ENCODE results near the gene SYNDIG1L. TPM values are rescaled to one million over a fixed set of nuclear protein-coding genes. Genes with fewer than 3 reads are reported as not detected.

The SYNDIG1L gene
- total RNA-seq, 4 donors from 2014 or later: 0.34 to 0.88 (median 0.49) TPM; not detected in 1

DNA sequence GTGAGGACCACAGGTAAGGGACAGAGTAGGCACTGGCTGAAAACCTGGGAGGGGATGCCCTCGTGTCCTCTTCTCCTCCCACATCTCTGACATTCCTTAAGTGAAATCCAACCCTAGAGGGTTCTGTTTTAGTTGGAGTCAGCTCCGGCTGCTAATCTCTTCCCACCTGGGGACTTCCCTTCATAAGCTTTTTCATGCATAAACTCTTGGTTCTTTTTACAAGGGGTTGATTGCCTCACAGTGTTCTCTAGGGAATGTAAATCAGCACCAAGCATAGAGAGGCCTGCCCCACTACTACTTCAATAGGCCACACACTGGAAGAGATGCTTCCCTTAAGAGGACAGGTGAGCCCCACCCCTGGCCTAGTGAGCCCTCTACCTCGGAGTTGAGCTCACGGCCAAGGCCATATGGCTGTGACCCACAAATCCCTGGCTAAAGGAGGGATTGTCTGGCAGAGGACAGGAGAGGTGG, 3.2 kb upstream of the SYNDIG1L start:
- TF ChIP-seq, protein P1, sequence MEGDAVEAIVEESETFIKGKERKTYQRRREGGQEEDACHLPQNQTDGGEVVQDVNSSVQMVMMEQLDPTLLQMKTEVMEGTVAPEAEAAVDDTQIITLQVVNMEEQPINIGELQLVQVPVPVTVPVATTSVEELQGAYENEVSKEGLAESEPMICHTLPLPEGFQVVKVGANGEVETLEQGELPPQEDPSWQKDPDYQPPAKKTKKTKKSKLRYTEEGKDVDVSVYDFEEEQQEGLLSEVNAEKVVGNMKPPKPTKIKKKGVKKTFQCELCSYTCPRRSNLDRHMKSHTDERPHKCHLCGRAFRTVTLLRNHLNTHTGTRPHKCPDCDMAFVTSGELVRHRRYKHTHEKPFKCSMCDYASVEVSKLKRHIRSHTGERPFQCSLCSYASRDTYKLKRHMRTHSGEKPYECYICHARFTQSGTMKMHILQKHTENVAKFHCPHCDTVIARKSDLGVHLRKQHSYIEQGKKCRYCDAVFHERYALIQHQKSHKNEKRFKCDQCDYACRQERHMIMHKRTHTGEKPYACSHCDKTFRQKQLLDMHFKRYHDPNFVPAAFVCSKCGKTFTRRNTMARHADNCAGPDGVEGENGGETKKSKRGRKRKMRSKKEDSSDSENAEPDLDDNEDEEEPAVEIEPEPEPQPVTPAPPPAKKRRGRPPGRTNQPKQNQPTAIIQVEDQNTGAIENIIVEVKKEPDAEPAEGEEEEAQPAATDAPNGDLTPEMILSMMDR (IDR thresholded peaks at IDR 0.05; ENCODE audit: low read depth): no peak

DNA sequence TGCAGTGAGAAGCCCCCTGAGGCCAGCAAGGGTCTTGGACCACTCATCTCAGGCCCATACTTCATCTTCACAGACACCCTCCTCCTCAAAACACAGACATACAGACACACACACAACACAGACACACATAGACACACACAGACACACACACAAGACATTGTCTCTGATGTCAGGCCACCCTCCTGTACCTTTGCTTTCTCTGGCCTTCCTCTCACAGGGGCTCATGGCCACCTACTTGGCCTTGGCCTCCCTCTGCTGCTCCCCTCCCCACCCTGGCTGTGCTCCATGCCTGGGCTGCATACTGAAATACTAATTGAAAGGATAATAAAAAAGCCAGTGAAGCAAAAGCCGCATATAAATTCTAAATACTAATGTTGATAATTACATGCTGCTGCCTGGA, 1.6 kb upstream of the SYNDIG1L start:
- TF ChIP-seq, protein P1 (IDR thresholded peaks at IDR 0.05; ENCODE audit: low read depth): no peak

DNA sequence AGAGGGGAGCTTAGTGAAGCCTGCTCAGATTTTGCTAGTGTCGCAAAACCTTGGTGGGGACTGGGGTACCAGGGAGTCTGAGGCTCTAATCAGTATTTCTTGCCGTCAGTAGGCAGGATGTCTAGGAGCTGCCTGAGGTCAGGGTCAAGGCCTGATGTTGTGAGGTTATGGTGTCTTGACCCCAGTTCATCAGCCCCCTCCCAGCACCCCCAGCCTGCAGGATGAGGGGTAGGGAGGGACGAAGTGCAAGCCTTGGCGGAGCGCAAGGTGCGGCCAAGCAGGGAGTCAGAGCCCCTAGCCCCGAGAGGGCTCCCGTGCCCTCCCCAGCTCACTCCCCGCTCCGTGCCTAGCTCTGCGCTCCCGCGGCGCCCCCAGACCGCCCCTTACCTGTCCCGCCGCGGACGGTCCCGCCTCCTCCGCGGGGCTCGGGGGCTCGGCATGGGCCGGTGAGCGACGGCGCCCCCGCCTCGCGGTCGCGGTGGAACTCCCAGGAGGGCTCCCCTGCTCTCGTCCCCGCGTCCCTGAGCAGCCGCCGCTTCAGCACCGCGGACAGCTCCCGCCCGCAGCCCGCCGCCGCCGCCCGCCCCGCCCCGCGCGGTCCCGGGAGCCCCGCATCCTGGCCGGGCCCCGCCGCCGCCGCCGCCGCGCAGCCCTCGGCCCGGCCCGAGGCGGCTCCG, 347 bp downstream of the SYNDIG1L start:
- TF ChIP-seq, protein P1 (IDR thresholded peaks at IDR 0.05; ENCODE audit: low read depth): no peak

DNA sequence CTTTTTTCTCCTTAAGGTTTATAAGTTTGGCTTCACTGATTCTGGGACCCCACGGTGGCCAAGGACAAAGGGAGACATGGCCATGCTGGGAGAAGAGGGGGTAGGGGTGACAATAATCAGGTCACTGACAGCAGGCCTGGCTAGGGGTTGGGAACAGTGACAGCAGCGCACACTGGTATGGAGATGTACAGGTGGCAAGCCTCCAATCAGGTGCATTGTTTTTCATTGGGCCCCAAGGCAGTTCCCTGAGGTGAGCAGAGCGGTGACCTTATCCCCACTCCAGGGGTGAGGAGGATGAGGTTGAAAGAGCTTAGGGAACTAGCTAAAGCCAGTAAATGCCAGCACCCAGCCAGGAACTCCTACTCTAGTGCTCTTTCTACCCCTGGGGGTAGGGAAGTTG, 1.4 kb downstream of the SYNDIG1L start:
- TF ChIP-seq, protein P1 (IDR thresholded peaks at IDR 0.05; ENCODE audit: low read depth): no peak

DNA sequence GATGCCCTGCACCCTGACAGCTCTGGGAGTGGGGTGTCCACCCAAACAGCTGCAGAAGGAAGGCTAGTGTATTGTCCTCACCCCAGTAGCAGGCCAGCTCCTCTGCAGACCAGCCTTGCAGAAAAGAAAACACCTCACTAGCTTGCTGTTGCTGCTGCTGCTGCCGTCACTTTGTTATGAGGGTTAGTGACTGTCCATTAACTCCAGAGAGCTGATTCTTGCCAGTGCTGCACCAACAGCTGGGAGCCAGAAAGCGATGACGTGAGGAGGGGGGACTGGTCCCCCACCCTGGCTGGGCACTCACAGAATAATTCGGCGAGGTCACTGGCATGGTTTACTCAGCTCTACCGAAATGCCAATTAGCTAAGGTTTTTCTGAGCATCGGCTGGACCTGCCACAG, 2.8 kb downstream of the SYNDIG1L start:
- TF ChIP-seq, protein P1 (IDR thresholded peaks at IDR 0.05; ENCODE audit: low read depth): no peak

DNA sequence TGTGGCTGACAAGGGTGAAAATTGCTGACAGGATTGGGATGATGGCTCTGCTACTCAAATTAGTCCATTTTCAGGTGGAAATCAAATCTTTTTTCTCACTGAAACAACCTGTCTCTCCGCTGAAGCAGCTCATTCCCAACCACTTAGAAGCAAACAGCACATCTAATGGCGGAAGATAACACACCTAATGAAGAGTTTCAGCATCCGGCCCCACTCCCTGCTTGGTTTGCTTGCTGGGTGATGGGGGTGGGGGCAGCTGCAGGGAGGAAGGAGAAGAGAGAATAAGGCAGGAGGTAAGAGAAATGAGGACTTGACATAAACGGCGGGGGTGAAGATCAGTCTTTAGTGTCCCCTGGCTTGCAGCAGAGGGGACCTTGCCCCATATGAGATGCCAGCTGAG, 4.0 kb downstream of the SYNDIG1L start:
- TF ChIP-seq, protein P1 (IDR thresholded peaks at IDR 0.05; ENCODE audit: low read depth): no peak

DNA sequence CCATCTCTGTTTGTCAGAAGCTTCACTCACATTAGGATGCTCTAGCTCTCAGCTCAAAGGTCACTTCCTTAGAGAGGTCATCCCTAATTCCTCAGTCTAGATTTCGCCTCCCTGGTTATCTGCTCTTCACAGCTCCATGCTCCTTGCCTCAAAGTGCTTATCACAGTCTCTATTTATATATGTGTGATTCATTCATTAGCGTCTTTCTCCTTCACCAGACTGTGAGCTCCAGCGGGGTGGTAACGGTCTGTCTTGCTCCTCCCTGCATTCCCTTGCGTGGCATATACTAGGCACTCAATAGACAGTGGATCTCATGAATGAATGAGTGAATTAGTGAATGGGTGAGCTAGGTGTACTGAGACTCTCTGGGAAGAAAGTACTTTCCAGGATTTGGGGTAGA, 6.9 kb downstream of the SYNDIG1L start:
- TF ChIP-seq, protein P1 (IDR thresholded peaks at IDR 0.05; ENCODE audit: low read depth): no peak
